H1 (cell line): ENCODE measurements around the gene GALNT2. TPM values are rescaled to one million over a fixed set of nuclear protein-coding genes. Genes with fewer than 3 reads are reported as not detected.

Source experiments
- CTCF ChIA-PET: fragments of 300-600 bp; sonication (Branson Sonifier 250); formaldehyde crosslinking; loops from one replicate; lab custom pipeline; 2021; ENCODE audit not compliant: partially characterized antibody; lab: Charles Lee
- POLR2A ChIA-PET: fragments of 300-600 bp; sonication (Branson Sonifier 250); formaldehyde crosslinking; loops from one replicate; lab custom pipeline; 2021; ENCODE audit warnings: inconsistent platforms; ENCODE audit not compliant: partially characterized antibody; lab: Charles Lee
- DNase-seq, 2 experiments: peaks; one replicate each; pipeline versions ENCODE4 v3.0.0 to v3.0.0-alpha.2; 2010 to 2022; ENCODE audit warnings: low spot score in 2 of 2, low read depth in 1 of 2, mixed read lengths in 1 of 2
- FAIRE-seq: peaks from 2 replicates; lab custom pipeline; 2011; peaks lifted over from hg19 to GRCh38; lab: Jason Lieb, UNC
- H2AFZ ChIP-seq: 2 replicates; pipeline ENCODE4 v1.8.1; 2012; ENCODE audit warnings: low read length, inconsistent platforms
- H2AK5ac ChIP-seq: 2 replicates; pipeline ENCODE4 v1.6.1; 2013; ENCODE audit warnings: low read depth, low read length
- H2BK120ac ChIP-seq: replicated peaks from 2 replicates; pipeline ENCODE3; 2013; ENCODE audit warnings: low read depth, low read length, inconsistent platforms
- H2BK12ac ChIP-seq: 2 replicates; pipeline ENCODE4 v1.6.1; 2013; ENCODE audit warnings: low read depth, low read length
- H2BK15ac ChIP-seq: 2 replicates; pipeline ENCODE4 v1.6.1; 2013; ENCODE audit warnings: low read length
- H2BK20ac ChIP-seq: 2 replicates; pipeline ENCODE4 v1.6.1; 2013; ENCODE audit warnings: low read length
- H2BK5ac ChIP-seq: 2 replicates; pipeline ENCODE4 v1.6.1; 2013; ENCODE audit warnings: low read depth, low read length
- H3K14ac ChIP-seq: 2 replicates; pipeline ENCODE4 v1.6.1; 2013; ENCODE audit warnings: inconsistent platforms; ENCODE audit not compliant: insufficient read length
- H3K18ac ChIP-seq: 2 replicates; pipeline ENCODE4 v1.6.1; 2013; ENCODE audit warnings: low read length; ENCODE audit errors: extremely low read depth
- H3K23ac ChIP-seq: 2 replicates; pipeline ENCODE4 v1.6.1; 2013; ENCODE audit warnings: inconsistent platforms; ENCODE audit not compliant: insufficient read length
- H3K23me2 ChIP-seq: 2 replicates; pipeline ENCODE4 v1.6.1; 2013; ENCODE audit warnings: low read depth, low read length
- H3K27ac ChIP-seq: 2 replicates; pipeline ENCODE4 v1.6.1; 2011; ENCODE audit warnings: low read depth, low read length, inconsistent platforms
- H3K27me3 ChIP-seq, 4 experiments: replicated peaks in 1 of 4; 1 replicate in 1 of 4; 2 replicates in 3 of 4; pipeline versions ENCODE4 v1.6.1 to v1.8.1; 2011 to 2013; ENCODE audit warnings: low read length in 3 of 4, mild to moderate bottlenecking in 3 of 4, inconsistent platforms in 2 of 4, mixed read lengths in 2 of 4, moderate library complexity in 1 of 4; ENCODE audit not compliant: control insufficient read depth in 3 of 4, insufficient read depth in 3 of 4; ENCODE audit errors: extremely low read depth in 1 of 4
- H3K36me3 ChIP-seq, 4 experiments: 2 replicates each; pipeline versions ENCODE4 v1.6.1 to v1.8.1; 2011 to 2013; ENCODE audit warnings: mild to moderate bottlenecking in 4 of 4, low read length in 3 of 4, moderate library complexity in 2 of 4, control low read depth in 1 of 4, inconsistent platforms in 1 of 4; ENCODE audit not compliant: insufficient read depth in 4 of 4, control insufficient read depth in 2 of 4
- H3K4ac ChIP-seq: replicated peaks from 2 replicates; pipeline ENCODE3; 2013; ENCODE audit warnings: low read length, low read depth, mixed read lengths, inconsistent platforms; ENCODE audit not compliant: insufficient read length
- H3K4me1 ChIP-seq, 4 experiments: replicated peaks in 1 of 4; 1 replicate in 1 of 4; 2 replicates in 3 of 4; pipeline versions ENCODE4 v1.6.1 to v1.8.1; 2011 to 2013; ENCODE audit warnings: low read length in 3 of 4, inconsistent platforms in 2 of 4, mixed read lengths in 1 of 4; ENCODE audit not compliant: insufficient read depth in 4 of 4, control insufficient read depth in 3 of 4
- H3K4me2 ChIP-seq, 2 experiments: 2 replicates each; pipeline versions ENCODE4 v1.6.1 to v1.8.1; 2011 to 2013; ENCODE audit warnings: low read depth in 2 of 2, low read length in 2 of 2, control low read depth in 1 of 2, inconsistent platforms in 1 of 2, mild to moderate bottlenecking in 1 of 2; ENCODE audit not compliant: insufficient read depth in 1 of 2
- H3K4me3 ChIP-seq, 4 experiments: fragments of 200-600, 300-600 bp in 1 of 4; sonication (generic), shearing (Covaris generic), sonication (Bioruptor Twin) in 1 of 4; 2 replicates each; pipeline versions ENCODE4 v1.5.1 to v1.8.1; 2011 to 2016; ENCODE audit warnings: low read length in 4 of 4, low read depth in 3 of 4, control low read depth in 2 of 4, inconsistent platforms in 2 of 4, mild to moderate bottlenecking in 2 of 4, mixed read lengths in 1 of 4, moderate library complexity in 1 of 4; ENCODE audit not compliant: insufficient read depth in 2 of 4; ENCODE audit errors: extremely low read depth in 1 of 4
- H3K56ac ChIP-seq: replicated peaks from 2 replicates; pipeline ENCODE3; 2013; ENCODE audit warnings: low read depth, mild to moderate bottlenecking, mixed read lengths, low read length, inconsistent platforms; ENCODE audit not compliant: insufficient read length
- H3K79me1 ChIP-seq: 2 replicates; pipeline ENCODE4 v1.6.1; 2013; ENCODE audit warnings: low read depth, low read length, control low read depth
- H3K79me2 ChIP-seq, 2 experiments: 2 replicates each; pipeline versions ENCODE4 v1.6.1 to v1.8.1; 2012 to 2013; ENCODE audit warnings: low read length in 2 of 2, mild to moderate bottlenecking in 2 of 2, inconsistent platforms in 1 of 2; ENCODE audit not compliant: insufficient read depth in 2 of 2, control insufficient read depth in 1 of 2
- H3K9ac ChIP-seq, 4 experiments: replicated peaks in 1 of 4; 1 replicate in 1 of 4; 2 replicates in 3 of 4; pipeline versions ENCODE4 v1.6.1 to v1.8.1; 2011 to 2013; ENCODE audit warnings: low read depth in 3 of 4, low read length in 3 of 4, control low read depth in 2 of 4, mild to moderate bottlenecking in 2 of 4, moderate library complexity in 2 of 4, inconsistent platforms in 1 of 4; ENCODE audit errors: extremely low read depth in 1 of 4
- H3K9me3 ChIP-seq, 2 experiments: 2 replicates each; pipeline versions ENCODE4 v1.6.1 to v1.8.1; 2012 to 2013; ENCODE audit warnings: mild to moderate bottlenecking in 2 of 2, moderate library complexity in 2 of 2, control low read depth in 1 of 2, inconsistent platforms in 1 of 2, low read depth in 1 of 2, low read length in 1 of 2, mixed read lengths in 1 of 2; ENCODE audit not compliant: insufficient read depth in 2 of 2
- H4K20me1 ChIP-seq, 2 experiments: replicated peaks in 1 of 2; 2 replicates each; pipeline versions ENCODE3 to v1.8.1; 2011 to 2013; ENCODE audit warnings: inconsistent platforms in 2 of 2, low read length in 2 of 2, mild to moderate bottlenecking in 1 of 2; ENCODE audit not compliant: insufficient read depth in 2 of 2, control insufficient read depth in 1 of 2
- H4K5ac ChIP-seq: 2 replicates; pipeline ENCODE4 v1.6.1; 2013; ENCODE audit warnings: low read length, low read depth, mixed read lengths, inconsistent platforms; ENCODE audit not compliant: insufficient read length
- H4K8ac ChIP-seq: 2 replicates; pipeline ENCODE4 v1.8.0; 2013; ENCODE audit warnings: mild to moderate bottlenecking, moderate library complexity, low read length, inconsistent platforms; ENCODE audit not compliant: insufficient read depth; ENCODE audit errors: extremely low read depth
- H4K91ac ChIP-seq: replicated peaks from 2 replicates; pipeline ENCODE3; 2013; ENCODE audit warnings: low read length, mixed read lengths, inconsistent platforms; ENCODE audit not compliant: insufficient read length
- POLR2AphosphoS5 ChIP-seq: IDR thresholded peaks from 2 replicates; pipeline ENCODE4 v1.6.1; 2011; ENCODE audit warnings: low read depth, low read length
- RAD21 ChIP-seq, 2 experiments: IDR thresholded peaks in 1 of 2; conservative IDR thresholded peaks in 1 of 2; 2 replicates each; pipeline ENCODE4 v1.6.1; 2011; ENCODE audit warnings: low read depth in 2 of 2, low read length in 2 of 2, improper control_type of control experiment in 1 of 2, inconsistent platforms in 1 of 2, mild to moderate bottlenecking in 1 of 2, moderate library complexity in 1 of 2
- TAF1 ChIP-seq: IDR thresholded peaks from 2 replicates; pipeline ENCODE4 v1.6.1; 2011; ENCODE audit warnings: mild to moderate bottlenecking, low read depth, low read length
- WGBS, 2 experiments: shearing (Covaris generic) in 1 of 2; methylation state at CpG; one replicate each; pipeline versions ENCODE4 v1.1.6 to v1.1.7; 2013 to 2015; ENCODE audit warnings: low lambda C conversion rate in 2 of 2, mixed read lengths in 2 of 2, inconsistent platforms in 1 of 2, low coverage in 1 of 2, missing lambda C conversion rate in 1 of 2; ENCODE audit not compliant: insufficient replicate concordance in 2 of 2, insufficient coverage in 1 of 2, insufficient read length in 1 of 2; ENCODE audit errors: extremely low coverage in 1 of 2, missing lambda C conversion rate in 1 of 2; 5-methylcytosine and 5-hydroxymethylcytosine counted together
- polyA plus RNA-seq, 7 experiments: library from polyadenylated mRNA; depleted of rRNA in 3 of 7; stranded (reverse) in 5 of 7; unstranded in 2 of 7; fragments of >200 nt in 5 of 7; fragments of 200-250 nt in 2 of 7; gene quantifications; 1 replicate in 5 of 7; 2 replicates in 1 of 7; 4 replicates in 1 of 7; pipeline versions ENCODE4 v1.2.1 to v1.2.3, GENCODE V29; 2011 to 2013; ENCODE audit warnings: missing spikeins in 2 of 7, mixed read lengths in 2 of 7
- total RNA-seq: library from RNA; stranded (reverse); fragmentation: NEBNext Ultra II Directional; extraction: Animal tissue kit (Norgen Biotek cat#: 25700); gene quantifications from 2 replicates; pipeline ENCODE4 v1.2.1, GENCODE V29; 2021
- TF ChIP-seq, protein P1 (sequence below), 3 experiments: IDR thresholded peaks; 1 replicate in 2 of 3; 2 replicates in 1 of 3; pipeline versions ENCODE4 v1.5.1 to v1.6.1; 2011; ENCODE audit warnings: low read length in 3 of 3, mild to moderate bottlenecking in 3 of 3, inconsistent platforms in 2 of 3, low read depth in 1 of 3, moderate library complexity in 1 of 3; ENCODE audit not compliant: insufficient read depth in 1 of 3; ENCODE audit errors: control extremely low read depth in 1 of 3

GALNT2 gene
- total and polyA plus RNA-seq, 2 of the 8 experiments (the other 6 are each of a cell fraction or from before 2014, with no cell fraction given): 34.5 to 75.3 TPM

DNA sequence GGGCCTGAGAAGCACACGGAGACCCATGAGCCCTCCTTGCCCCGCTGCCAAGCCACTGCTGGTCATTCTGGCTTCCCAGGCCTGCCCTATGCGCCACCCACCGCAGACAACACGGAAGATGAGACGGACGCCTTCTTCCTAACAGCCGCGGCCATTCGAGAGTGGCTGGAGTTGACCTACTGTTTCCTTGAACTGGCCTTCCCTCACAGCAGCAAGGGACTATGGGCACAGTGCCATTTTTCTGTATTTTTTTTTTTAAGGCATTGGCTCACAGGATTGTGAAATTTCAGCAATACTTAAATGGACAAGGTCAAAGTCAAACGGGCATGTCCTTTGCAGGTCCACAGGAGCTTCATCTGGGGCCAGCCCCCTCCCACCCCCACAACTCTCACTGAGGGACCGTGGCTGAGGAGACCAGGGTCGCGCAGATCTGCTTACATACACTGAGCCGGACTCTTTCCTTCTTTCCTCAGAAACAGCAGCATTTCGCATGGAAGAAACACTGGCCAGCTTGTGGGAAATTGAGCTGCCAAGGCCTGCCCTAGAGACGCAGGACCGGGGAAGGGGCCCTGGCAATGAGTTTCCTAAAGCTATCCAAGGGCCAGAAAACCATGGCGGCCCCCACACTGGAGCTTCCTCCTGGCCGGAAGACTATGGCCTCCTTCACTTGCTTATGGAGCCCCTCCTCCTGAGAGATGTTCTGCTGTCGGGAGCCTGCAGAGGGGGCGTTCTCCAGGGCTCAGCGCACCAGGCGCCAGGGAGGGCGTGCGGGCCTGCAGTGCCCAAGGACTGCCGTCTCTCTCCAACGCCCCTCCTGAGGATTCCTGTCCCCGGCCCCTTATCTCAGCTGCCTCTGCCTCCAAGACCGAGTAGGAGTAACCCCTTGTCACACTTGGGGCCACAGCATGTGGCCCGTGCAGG lies 260.2 kb downstream of the GALNT2 start:
- Histone ChIP-seq H3K23ac (no peak overlapping the region), H3K27ac (no peak overlapping the region), H4K91ac (no peak overlapping the region), H2AFZ (no peak overlapping the region), H3K9ac (no peak overlapping the region), H3K14ac (no peak overlapping the region), H3K79me2 (no peaks in the 10 kb centered on the region), H3K4me2 (no peak overlapping the region), H2AK5ac (no peak overlapping the region), H3K36me3 (peaks cover 5 to 13% (median 10%) of the 10 kb centered on the region in 4 experiments; a peak in 7 of 8 replicates), H2BK120ac (no peak overlapping the region), H3K18ac (no peak overlapping the region), H2BK12ac (no peak overlapping the region), H3K79me1 (no peaks in the 10 kb centered on the region), H4K20me1 (no peaks in the 10 kb centered on the region), H3K4me1 (peaks cover 2 to 6% (median 3%) of the 10 kb centered on the region in 4 experiments; a peak in 3 of 7 replicates), H3K23me2 (peaks cover 2% of the 10 kb centered on the region; the same call in 1 of the 2 replicates), H2BK15ac (no peak overlapping the region), H4K5ac (no peak overlapping the region), H3K27me3 (no peaks in the 10 kb centered on the region), H2BK5ac (no peak overlapping the region), H3K56ac (no peak overlapping the region), H3K4me3 (no peak overlapping the region), H4K8ac (no peak overlapping the region), H3K9me3 (no peaks in the 10 kb centered on the region), H3K4ac (no peak overlapping the region), H2BK20ac (no peak overlapping the region)
- FAIRE-seq (no peak), DNase-seq (no peak)
- POLR2A ChIA-PET: interaction anchor here (1.1 to 1.6 kb wide), 4 partner anchors 9 to 97 kb away, joined by 3 to 5 read pairs (median 4); no protein-coding TSS in a partner anchor
- WGBS, 2 experiments: 87% methylated on average over 30 of the region's 31 CpGs; no CpG with 5 or more reads in 1 of the 2 experiments
- CTCF ChIA-PET: interaction anchor here (0.6 to 1.3 kb wide), 3 partner anchors 99 to 257 kb away, joined by 3 to 4 read pairs (median 3); partner anchors contain the start of gene PGBD5
- TF ChIP-seq TAF1: no peak
- no peak for TF ChIP-seq POLR2AphosphoS5
- TF ChIP-seq, protein P1, sequence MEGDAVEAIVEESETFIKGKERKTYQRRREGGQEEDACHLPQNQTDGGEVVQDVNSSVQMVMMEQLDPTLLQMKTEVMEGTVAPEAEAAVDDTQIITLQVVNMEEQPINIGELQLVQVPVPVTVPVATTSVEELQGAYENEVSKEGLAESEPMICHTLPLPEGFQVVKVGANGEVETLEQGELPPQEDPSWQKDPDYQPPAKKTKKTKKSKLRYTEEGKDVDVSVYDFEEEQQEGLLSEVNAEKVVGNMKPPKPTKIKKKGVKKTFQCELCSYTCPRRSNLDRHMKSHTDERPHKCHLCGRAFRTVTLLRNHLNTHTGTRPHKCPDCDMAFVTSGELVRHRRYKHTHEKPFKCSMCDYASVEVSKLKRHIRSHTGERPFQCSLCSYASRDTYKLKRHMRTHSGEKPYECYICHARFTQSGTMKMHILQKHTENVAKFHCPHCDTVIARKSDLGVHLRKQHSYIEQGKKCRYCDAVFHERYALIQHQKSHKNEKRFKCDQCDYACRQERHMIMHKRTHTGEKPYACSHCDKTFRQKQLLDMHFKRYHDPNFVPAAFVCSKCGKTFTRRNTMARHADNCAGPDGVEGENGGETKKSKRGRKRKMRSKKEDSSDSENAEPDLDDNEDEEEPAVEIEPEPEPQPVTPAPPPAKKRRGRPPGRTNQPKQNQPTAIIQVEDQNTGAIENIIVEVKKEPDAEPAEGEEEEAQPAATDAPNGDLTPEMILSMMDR (IDR thresholded peaks at IDR 0.05; ENCODE audit: control extremely low read depth in 1 of 3, insufficient read depth in 1 of 3, low read depth in 1 of 3, low read length in 3 of 3): 0 out of 4 replicates have a peak, but pooled peaks of 1 of the 3 experiments have one; percentile 3
- TF ChIP-seq RAD21 (IDR thresholded peaks at IDR 0.05 in 1 of 2, conservative IDR thresholded peaks at IDR 0.05 in 1 of 2; ENCODE audit: low read depth in 2 of 2, low read length in 2 of 2): 0 out of 4 replicates have a peak, but pooled peaks of 1 of the 2 experiments have one; percentile 13
